Measurements from ENCODE around the gene PCLO. TPM values are rescaled to one million over a fixed set of nuclear protein-coding genes. Genes with fewer than 3 reads are reported as not detected.

The PCLO gene
- polyA plus RNA-seq, 1 donor (not counting 4 experiments of a cell fraction or from before 2014, with no cell fraction given): 1.8 TPM

DNA sequence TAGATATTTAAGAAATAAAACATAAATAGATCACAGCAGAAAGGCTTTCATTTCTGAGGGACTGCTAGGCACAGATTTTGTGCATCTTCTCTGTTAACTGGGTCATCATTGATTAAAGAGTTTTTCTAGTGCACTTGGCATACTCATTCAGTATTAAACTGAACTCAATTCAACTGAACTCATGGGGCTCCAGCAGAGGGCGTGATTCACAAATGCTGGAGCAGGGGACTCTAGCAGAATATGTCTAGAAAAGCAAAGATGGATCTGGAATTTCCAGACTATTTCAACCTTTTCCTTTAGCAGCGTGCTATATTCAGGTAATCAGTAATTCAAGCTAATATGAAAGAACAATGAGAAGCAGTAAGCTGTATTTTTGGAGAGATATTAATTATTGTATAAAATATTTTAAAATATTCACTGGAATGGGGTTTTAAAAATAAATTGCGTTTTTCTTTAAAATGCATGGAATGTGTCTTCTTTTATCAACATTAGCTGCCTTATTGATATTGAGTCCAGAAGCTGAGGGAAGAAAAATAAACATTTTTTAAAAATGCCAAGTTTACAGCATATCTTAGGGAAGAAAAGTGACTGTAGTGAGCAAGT, 422.3 kb downstream of the PCLO start:
- no peak overlapping the region for H3K27ac ChIP-seq (ENCODE audit: control insufficient read depth, insufficient read depth, low read length)
- no peaks in the 10 kb centered on the region for H3K9me1 ChIP-seq (ENCODE audit: control insufficient read depth, extremely low read depth, insufficient read depth, low read length)
- no peaks in the 10 kb centered on the region for H4K20me1 ChIP-seq (ENCODE audit: control insufficient read depth, extremely low read depth, insufficient read depth, low read length)
- H3K9me3 ChIP-seq (ENCODE audit: control insufficient read depth, low read depth, low read length): no peaks in the 10 kb centered on the region
- no peak for TF ChIP-seq EZH2 (IDR thresholded peaks at IDR 0.05; ENCODE audit: low read length)
- TF ChIP-seq, protein P1, sequence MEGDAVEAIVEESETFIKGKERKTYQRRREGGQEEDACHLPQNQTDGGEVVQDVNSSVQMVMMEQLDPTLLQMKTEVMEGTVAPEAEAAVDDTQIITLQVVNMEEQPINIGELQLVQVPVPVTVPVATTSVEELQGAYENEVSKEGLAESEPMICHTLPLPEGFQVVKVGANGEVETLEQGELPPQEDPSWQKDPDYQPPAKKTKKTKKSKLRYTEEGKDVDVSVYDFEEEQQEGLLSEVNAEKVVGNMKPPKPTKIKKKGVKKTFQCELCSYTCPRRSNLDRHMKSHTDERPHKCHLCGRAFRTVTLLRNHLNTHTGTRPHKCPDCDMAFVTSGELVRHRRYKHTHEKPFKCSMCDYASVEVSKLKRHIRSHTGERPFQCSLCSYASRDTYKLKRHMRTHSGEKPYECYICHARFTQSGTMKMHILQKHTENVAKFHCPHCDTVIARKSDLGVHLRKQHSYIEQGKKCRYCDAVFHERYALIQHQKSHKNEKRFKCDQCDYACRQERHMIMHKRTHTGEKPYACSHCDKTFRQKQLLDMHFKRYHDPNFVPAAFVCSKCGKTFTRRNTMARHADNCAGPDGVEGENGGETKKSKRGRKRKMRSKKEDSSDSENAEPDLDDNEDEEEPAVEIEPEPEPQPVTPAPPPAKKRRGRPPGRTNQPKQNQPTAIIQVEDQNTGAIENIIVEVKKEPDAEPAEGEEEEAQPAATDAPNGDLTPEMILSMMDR (optimal IDR thresholded peaks at IDR 0.05 in 1 of 3, IDR thresholded peaks at IDR 0.05 in 1 of 3, conservative IDR thresholded peaks at IDR 0.05 in 1 of 3; ENCODE audit: extremely low read depth in 1 of 3, insufficient read depth in 2 of 3, low read length in 3 of 3): peak; percentile 68 to 76 (median 72)
- H3K36me3 ChIP-seq (ENCODE audit: control insufficient read depth in 2 of 2, extremely low read depth in 1 of 2, insufficient read depth in 2 of 2, low read length in 2 of 2): no peaks in the 10 kb centered on the region
- dilution Hi-C loops (cut with MboI; ENCODE audit: extremely low pct_ligation_motif_present, low sequenced_read_pairs): no loop called here
- DNase-seq (ENCODE audit: low read depth, low spot score) (no peak), FAIRE-seq (no peak)
- H2AFZ ChIP-seq (ENCODE audit: control insufficient read depth, low read length): no peak overlapping the region
- H3K27me3 ChIP-seq (ENCODE audit: control insufficient read depth, extremely low read depth, insufficient read depth, low read length): no peaks in the 10 kb centered on the region
- no peak overlapping the region for H3K4me3 ChIP-seq (ENCODE audit: control insufficient read depth in 2 of 3, extremely low read depth in 1 of 3, insufficient read depth in 2 of 3, low read depth in 1 of 3, low read length in 3 of 3)
- no peak overlapping the region for H3K9ac ChIP-seq (ENCODE audit: control insufficient read depth, extremely low read depth, insufficient read depth, low read length)
- H3K4me2 ChIP-seq (ENCODE audit: control insufficient read depth, extremely low read depth, insufficient read depth, low read depth, low read length): no peak overlapping the region
- H3K4me1 ChIP-seq (ENCODE audit: control insufficient read depth, extremely low read depth, insufficient read depth, low read length): no peaks in the 10 kb centered on the region
- no peaks in the 10 kb centered on the region for H3K79me2 ChIP-seq (ENCODE audit: control insufficient read depth, insufficient read depth, low read length)

DNA sequence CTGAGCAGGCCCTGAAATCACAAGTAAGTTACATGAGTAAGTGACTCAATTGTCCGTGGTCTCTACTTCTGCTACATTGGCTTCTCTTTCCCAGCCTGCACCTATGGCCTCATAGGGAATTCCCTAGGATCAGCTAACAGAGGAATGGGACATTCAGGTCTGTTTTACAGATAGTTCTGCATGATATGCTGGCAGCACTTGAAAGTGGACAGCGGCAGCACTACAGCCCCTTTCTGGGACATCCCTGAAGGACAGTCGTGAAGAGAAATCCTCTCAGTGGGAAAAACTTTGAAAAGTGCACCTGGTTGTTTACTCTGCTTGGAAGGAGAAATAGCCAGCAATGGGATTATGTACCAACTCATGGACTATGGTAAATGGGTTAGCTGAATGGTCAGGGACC, 426.1 kb downstream of the PCLO start:
- no peak overlapping the region for H3K9ac ChIP-seq (ENCODE audit: control insufficient read depth, extremely low read depth, insufficient read depth, low read length)
- no peaks in the 10 kb centered on the region for H4K20me1 ChIP-seq (ENCODE audit: control insufficient read depth, extremely low read depth, insufficient read depth, low read length)
- no peak overlapping the region for H3K4me2 ChIP-seq (ENCODE audit: control insufficient read depth, extremely low read depth, insufficient read depth, low read depth, low read length)
- no peaks in the 10 kb centered on the region for H3K27me3 ChIP-seq (ENCODE audit: control insufficient read depth, extremely low read depth, insufficient read depth, low read length)
- H3K4me3 ChIP-seq (ENCODE audit: control insufficient read depth in 2 of 3, extremely low read depth in 1 of 3, insufficient read depth in 2 of 3, low read depth in 1 of 3, low read length in 3 of 3): no peak overlapping the region
- no peaks in the 10 kb centered on the region for H3K4me1 ChIP-seq (ENCODE audit: control insufficient read depth, extremely low read depth, insufficient read depth, low read length)
- no peaks in the 10 kb centered on the region for H3K36me3 ChIP-seq (ENCODE audit: control insufficient read depth in 2 of 2, extremely low read depth in 1 of 2, insufficient read depth in 2 of 2, low read length in 2 of 2)
- no peaks in the 10 kb centered on the region for H3K79me2 ChIP-seq (ENCODE audit: control insufficient read depth, insufficient read depth, low read length)
- H2AFZ ChIP-seq (ENCODE audit: control insufficient read depth, low read length): no peak overlapping the region
- dilution Hi-C loops (cut with MboI; ENCODE audit: extremely low pct_ligation_motif_present, low sequenced_read_pairs): no loop called here
- no peak for TF ChIP-seq EZH2 (IDR thresholded peaks at IDR 0.05; ENCODE audit: low read length)
- TF ChIP-seq, protein P1 (optimal IDR thresholded peaks at IDR 0.05 in 1 of 3, IDR thresholded peaks at IDR 0.05 in 1 of 3, conservative IDR thresholded peaks at IDR 0.05 in 1 of 3; ENCODE audit: extremely low read depth in 1 of 3, insufficient read depth in 2 of 3, low read length in 3 of 3): no peak
- FAIRE-seq (no peak), DNase-seq (ENCODE audit: low read depth, low spot score) (no peak)
- no peak overlapping the region for H3K27ac ChIP-seq (ENCODE audit: control insufficient read depth, insufficient read depth, low read length)
- H3K9me1 ChIP-seq (ENCODE audit: control insufficient read depth, extremely low read depth, insufficient read depth, low read length): no peaks in the 10 kb centered on the region
- H3K9me3 ChIP-seq (ENCODE audit: control insufficient read depth, low read depth, low read length): no peaks in the 10 kb centered on the region

Data from keratinocyte (primary cell).